SK-N-SH (cell line): ENCODE data around the gene FAM234A. TPM values are rescaled to one million over a fixed set of nuclear protein-coding genes. Genes with fewer than 3 reads are reported as not detected.
"Not testable (repeated sequence)": the region's sequence is repeated elsewhere in the genome, so short reads cannot be mapped to it uniquely, and the experiment has no call there.

Source experiments
- CTCF ChIA-PET: fragments of 300-600, 350-600 bp; formaldehyde crosslinking; extraction: SDS; loops from one replicate; lab custom pipeline; 2021; lab: Yijun Ruan, JAX
- POLR2A ChIA-PET: fragments of 350-600 bp; sonication (Branson Sonifier 250); formaldehyde crosslinking; extraction: SDS; loops from one replicate; lab custom pipeline; 2020; ENCODE audit warnings: antibody characterized with exemption, inconsistent platforms; lab: Yijun Ruan, JAX
- DNase-seq: peaks from one replicate; pipeline ENCODE4 v3.0.0; 2012
- H2AFZ ChIP-seq: fragments of 200-600 bp; sonication (generic); 2 replicates; pipeline ENCODE4 v1.8.1; 2016; ENCODE audit warnings: antibody characterized with exemption, mild to moderate bottlenecking, low read depth
- H3F3A ChIP-seq: fragments of 200-600 bp; sonication (generic); replicated peaks from 2 replicates; pipeline ENCODE3; 2016; ENCODE audit warnings: antibody characterized with exemption, mild to moderate bottlenecking; ENCODE audit not compliant: insufficient read depth
- H3K27ac ChIP-seq, 2 experiments: fragments of 200-500 bp in 1 of 2; fragments of 200-600 bp in 1 of 2; sonication (Bioruptor generic) in 1 of 2; sonication (generic), shearing (Covaris generic) in 1 of 2; 2 replicates each; pipeline versions ENCODE4 v1.5.1 to v1.6.1; 2014 to 2016; ENCODE audit warnings: low read depth in 2 of 2, inconsistent platforms in 1 of 2, low read length in 1 of 2, mild to moderate bottlenecking in 1 of 2, mixed read lengths in 1 of 2
- H3K27me3 ChIP-seq: fragments of 200-600 bp; sonication (generic), shearing (Covaris generic); 2 replicates; pipeline ENCODE4 v1.6.1; 2016; ENCODE audit warnings: mixed run types; ENCODE audit not compliant: insufficient read depth
- H3K36me3 ChIP-seq, 2 experiments: fragments of 200-500 bp in 1 of 2; fragments of 200-600 bp in 1 of 2; sonication (Bioruptor generic) in 1 of 2; sonication (generic) in 1 of 2; replicated peaks in 1 of 2; 2 replicates each; pipeline versions ENCODE3 to v1.5.1; 2014 to 2016; ENCODE audit warnings: low read length in 1 of 2, mild to moderate bottlenecking in 1 of 2; ENCODE audit not compliant: insufficient read depth in 2 of 2, control insufficient read depth in 1 of 2
- H3K4me1 ChIP-seq, 2 experiments: fragments of 200-500 bp in 1 of 2; fragments of 200-600 bp in 1 of 2; sonication (Bioruptor generic) in 1 of 2; sonication (generic), shearing (Covaris generic) in 1 of 2; 2 replicates each; pipeline versions ENCODE4 v1.5.1 to v1.6.1; 2014 to 2016; ENCODE audit warnings: low read depth in 1 of 2, low read length in 1 of 2, mixed run types in 1 of 2; ENCODE audit not compliant: insufficient read depth in 2 of 2, control insufficient read depth in 1 of 2
- H3K4me2 ChIP-seq: fragments of 200-600 bp; sonication (generic), shearing (Covaris generic); 2 replicates; pipeline ENCODE4 v1.6.1; 2017; ENCODE audit warnings: mixed run types
- H3K4me3 ChIP-seq, 2 experiments: fragments of 200-500 bp in 1 of 2; fragments of 200-600 bp in 1 of 2; sonication (Bioruptor generic) in 1 of 2; sonication (generic), shearing (Covaris generic) in 1 of 2; 2 replicates each; pipeline versions ENCODE4 v1.5.1 to v1.8.1; 2014 to 2016; ENCODE audit warnings: low read depth in 2 of 2, inconsistent platforms in 1 of 2, low read length in 1 of 2, mild to moderate bottlenecking in 1 of 2, mixed read lengths in 1 of 2, moderate library complexity in 1 of 2
- H3K79me2 ChIP-seq: fragments of 200-600 bp; sonication (generic); 2 replicates; pipeline ENCODE4 v1.8.1; 2017; ENCODE audit warnings: mild to moderate bottlenecking; ENCODE audit not compliant: insufficient read depth
- H3K9ac ChIP-seq: fragments of 200-600 bp; sonication (generic); 2 replicates; pipeline ENCODE4 v1.6.1; 2017; ENCODE audit warnings: mixed run types
- H3K9me2 ChIP-seq: fragments of 200-600 bp; sonication (generic); 2 replicates; pipeline ENCODE4 v1.6.1; 2017; ENCODE audit warnings: mixed run types
- H3K9me3 ChIP-seq: fragments of 200-600 bp; sonication (generic); 2 replicates; pipeline ENCODE4 v1.6.1; 2017; ENCODE audit warnings: mixed run types, mild to moderate bottlenecking, moderate library complexity
- H4K20me1 ChIP-seq: fragments of 200-600 bp; sonication (generic); 2 replicates; pipeline ENCODE4 v1.6.1; 2017; ENCODE audit warnings: mild to moderate bottlenecking, mixed run types; ENCODE audit not compliant: insufficient read depth
- FOSL2 ChIP-seq: IDR thresholded peaks from 2 replicates; pipeline ENCODE4 v1.4.0; 2012; ENCODE audit warnings: low read depth, mild to moderate bottlenecking, moderate library complexity, borderline replicate concordance
- FOXJ3 ChIP-seq: sonication (generic); formaldehyde crosslinking; IDR thresholded peaks from 2 replicates; pipeline ENCODE4 v1.5.1; 2020; ENCODE audit warnings: mild to moderate bottlenecking, missing genetic modification reagents
- MEF2A ChIP-seq: IDR thresholded peaks from 2 replicates; pipeline ENCODE4 v1.4.0; 2012; ENCODE audit warnings: low read depth, borderline replicate concordance
- NFIC ChIP-seq: IDR thresholded peaks from 2 replicates; pipeline ENCODE4 v1.4.0; 2012; ENCODE audit warnings: borderline replicate concordance
- NRF1 ChIP-seq: IDR thresholded peaks from 2 replicates; pipeline ENCODE4 v1.6.1; 2012; ENCODE audit warnings: low read depth, mild to moderate bottlenecking, low read length
- POLR2AphosphoS5 ChIP-seq: IDR thresholded peaks from 2 replicates; pipeline ENCODE4 v1.6.1; 2012; ENCODE audit warnings: low read depth, low read length
- SIN3A ChIP-seq: IDR thresholded peaks from 2 replicates; pipeline ENCODE4 v1.6.1; 2012; ENCODE audit warnings: low read depth, mild to moderate bottlenecking, low read length, moderate library complexity, borderline replicate concordance
- SMC3 ChIP-seq: IDR thresholded peaks from 2 replicates; pipeline ENCODE4 v1.6.1; 2012; ENCODE audit warnings: low read depth, low read length, improper control_type of control experiment
- TAF1 ChIP-seq: IDR thresholded peaks from 2 replicates; pipeline ENCODE4 v1.6.1; 2012; ENCODE audit warnings: low read depth, mild to moderate bottlenecking, low read length, moderate library complexity, borderline replicate concordance
- TEAD4 ChIP-seq: IDR thresholded peaks from 2 replicates; pipeline ENCODE4 v1.4.0; 2012; ENCODE audit warnings: mild to moderate bottlenecking, borderline replicate concordance; ENCODE audit not compliant: insufficient read depth
- USF2 ChIP-seq: fragments of 150-350 bp; IDR thresholded peaks from 2 replicates; pipeline ENCODE4 v1.6.1; 2017; ENCODE audit warnings: antibody characterized with exemption, low read length, low read depth, borderline replicate concordance
- WGBS: methylation state at CpG from one replicate; pipeline ENCODE4 v1.1.6; 2017; ENCODE audit warnings: low lambda C conversion rate; 5-methylcytosine and 5-hydroxymethylcytosine counted together
- polyA plus RNA-seq, 3 experiments: library from polyadenylated mRNA; depleted of rRNA; stranded (reverse); fragments of >200 nt; gene quantifications; 2 replicates each; pipeline ENCODE4 v1.2.3, GENCODE V29; 2012
- TF ChIP-seq, protein P1 (sequence below): IDR thresholded peaks from 2 replicates; pipeline ENCODE4; 2012
- TF ChIP-seq, protein P2 (sequence below): fragments of 150-350 bp; IDR thresholded peaks from 2 replicates; pipeline ENCODE4 v1.6.1; 2016; ENCODE audit warnings: mild to moderate bottlenecking, low read depth, low read length
- TF ChIP-seq, protein P3 (sequence below): IDR thresholded peaks from 2 replicates; pipeline ENCODE4 v1.4.0; 2012; ENCODE audit warnings: low read depth, borderline replicate concordance

Gene FAM234A
- polyA plus RNA-seq, 1 of the 3 experiments (the other 2 are of a cell fraction): 126 TPM

DNA sequence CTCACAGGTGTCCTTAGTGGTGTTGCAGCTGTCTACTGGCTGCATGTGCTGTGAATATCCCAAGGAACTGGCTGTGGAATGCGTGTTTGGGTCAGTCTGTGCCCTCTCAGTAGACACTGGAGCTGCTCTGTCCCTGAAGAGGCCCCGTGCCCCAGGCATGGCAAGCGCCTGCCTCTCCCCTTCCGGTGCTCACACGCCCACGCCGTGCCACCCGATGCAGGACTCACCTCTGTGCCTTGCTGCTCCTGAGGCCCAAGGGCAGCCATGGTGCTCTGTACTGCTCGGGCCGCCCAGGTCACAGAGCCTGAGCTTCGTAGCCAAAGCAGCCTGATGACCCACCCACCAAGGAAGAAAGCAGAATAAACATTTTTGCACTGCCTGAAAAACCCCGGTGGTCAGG, 31.1 kb downstream of the FAM234A start:
- TF ChIP-seq SMC3 (no peak), TAF1 (no peak), USF2 (no peak), MEF2A (no peak), TEAD4 (no peak), FOSL2 (no peak), SIN3A (no peak), NFIC (no peak), POLR2AphosphoS5 (no peak), FOXJ3 (no peak)
- TF ChIP-seq, protein P1, sequence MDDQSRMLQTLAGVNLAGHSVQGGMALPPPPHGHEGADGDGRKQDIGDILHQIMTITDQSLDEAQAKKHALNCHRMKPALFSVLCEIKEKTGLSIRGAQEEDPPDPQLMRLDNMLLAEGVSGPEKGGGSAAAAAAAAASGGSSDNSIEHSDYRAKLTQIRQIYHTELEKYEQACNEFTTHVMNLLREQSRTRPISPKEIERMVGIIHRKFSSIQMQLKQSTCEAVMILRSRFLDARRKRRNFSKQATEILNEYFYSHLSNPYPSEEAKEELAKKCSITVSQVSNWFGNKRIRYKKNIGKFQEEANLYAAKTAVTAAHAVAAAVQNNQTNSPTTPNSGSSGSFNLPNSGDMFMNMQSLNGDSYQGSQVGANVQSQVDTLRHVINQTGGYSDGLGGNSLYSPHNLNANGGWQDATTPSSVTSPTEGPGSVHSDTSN: no peak
- TF ChIP-seq, protein P2, sequence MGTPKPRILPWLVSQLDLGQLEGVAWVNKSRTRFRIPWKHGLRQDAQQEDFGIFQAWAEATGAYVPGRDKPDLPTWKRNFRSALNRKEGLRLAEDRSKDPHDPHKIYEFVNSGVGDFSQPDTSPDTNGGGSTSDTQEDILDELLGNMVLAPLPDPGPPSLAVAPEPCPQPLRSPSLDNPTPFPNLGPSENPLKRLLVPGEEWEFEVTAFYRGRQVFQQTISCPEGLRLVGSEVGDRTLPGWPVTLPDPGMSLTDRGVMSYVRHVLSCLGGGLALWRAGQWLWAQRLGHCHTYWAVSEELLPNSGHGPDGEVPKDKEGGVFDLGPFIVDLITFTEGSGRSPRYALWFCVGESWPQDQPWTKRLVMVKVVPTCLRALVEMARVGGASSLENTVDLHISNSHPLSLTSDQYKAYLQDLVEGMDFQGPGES: no peak
- TF ChIP-seq, all 33 proteins: peak for 0
- H3K27me3 ChIP-seq: no peaks in the 10 kb centered on the region
- ChIA-PET POLR2A (no interaction called here), CTCF (interaction anchor here (0.9 kb wide), 1 partner anchor 97 kb away, joined by 4 read pairs; no protein-coding TSS in a partner anchor)
- 59% methylated on average over 3 of the region's 12 CpGs for WGBS
- no peaks in the 10 kb centered on the region for H3K79me2 ChIP-seq
- H4K20me1 ChIP-seq: no peaks in the 10 kb centered on the region
- H3K9ac ChIP-seq: no peak overlapping the region
- H3K36me3 ChIP-seq: peaks cover 0 to 35% of the 10 kb centered on the region in 2 experiments
- no peaks in the 10 kb centered on the region for H3K9me3 ChIP-seq
- H3K4me3 ChIP-seq: no peak overlapping the region
- peak; percentile 23 for DNase-seq
- H3K4me1 ChIP-seq: peaks cover 0 to 8% of the 10 kb centered on the region in 2 experiments; a peak in 1 of 4 replicates
- no peak overlapping the region for H3K4me2 ChIP-seq
- no peak overlapping the region for H3K27ac ChIP-seq
- no peak overlapping the region for H2AFZ ChIP-seq
- no peaks in the 10 kb centered on the region for H3K9me2 ChIP-seq
- H3F3A ChIP-seq: no peaks in the 10 kb centered on the region

DNA sequence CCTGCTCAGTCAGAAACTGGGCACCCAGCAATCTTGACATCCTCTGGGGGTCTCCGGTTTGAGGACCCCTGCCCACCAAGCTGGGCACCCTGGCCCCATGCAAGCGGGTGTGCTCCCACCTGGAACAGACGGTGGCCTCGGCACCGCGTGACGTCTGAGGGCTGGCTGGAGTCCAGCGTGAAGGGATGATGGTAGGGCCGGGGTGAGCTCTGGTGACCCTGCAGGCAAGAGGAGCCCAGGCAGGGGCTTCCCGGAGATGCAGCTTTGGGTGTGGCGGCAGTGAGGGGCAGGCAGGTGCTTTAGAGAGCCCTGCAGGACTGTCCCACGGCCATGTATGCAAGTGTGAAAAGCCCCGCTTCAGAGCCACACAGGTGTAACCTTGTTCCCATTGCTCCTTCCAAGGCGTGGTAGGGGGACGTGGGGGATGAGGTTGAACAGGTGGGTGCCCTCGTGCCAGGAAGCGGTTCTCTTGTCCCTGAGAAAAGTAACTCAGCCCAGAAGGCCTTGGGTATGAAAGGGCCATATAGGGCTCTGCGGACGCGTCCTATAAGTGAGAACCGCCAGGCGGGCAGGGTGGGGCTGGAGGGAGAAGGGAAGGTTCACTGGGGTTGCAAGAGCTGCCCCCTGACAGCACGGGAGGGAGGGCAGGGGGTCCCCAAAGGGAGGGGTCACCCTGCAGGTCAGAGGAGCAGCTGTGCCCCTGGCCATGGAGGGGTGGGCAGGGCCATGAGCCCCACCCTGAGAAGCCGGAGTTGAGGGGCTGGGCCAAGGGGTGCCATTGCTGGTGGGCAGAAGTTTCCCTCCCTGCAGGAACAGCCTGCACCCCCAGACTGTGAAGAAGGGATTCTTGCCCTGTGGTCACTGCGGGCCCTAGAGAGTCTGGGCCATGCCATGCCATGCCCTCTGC, 31.9 kb downstream of the FAM234A start:
- H3K9me3 ChIP-seq: no peaks in the 10 kb centered on the region
- H4K20me1 ChIP-seq: no peaks in the 10 kb centered on the region
- no peaks in the 10 kb centered on the region for H3K79me2 ChIP-seq
- no peak overlapping the region for H2AFZ ChIP-seq
- POLR2A ChIA-PET: no interaction called here
- H3K4me3 ChIP-seq: no peak overlapping the region
- H3K4me2 ChIP-seq: no peak overlapping the region
- TF ChIP-seq, protein P3, sequence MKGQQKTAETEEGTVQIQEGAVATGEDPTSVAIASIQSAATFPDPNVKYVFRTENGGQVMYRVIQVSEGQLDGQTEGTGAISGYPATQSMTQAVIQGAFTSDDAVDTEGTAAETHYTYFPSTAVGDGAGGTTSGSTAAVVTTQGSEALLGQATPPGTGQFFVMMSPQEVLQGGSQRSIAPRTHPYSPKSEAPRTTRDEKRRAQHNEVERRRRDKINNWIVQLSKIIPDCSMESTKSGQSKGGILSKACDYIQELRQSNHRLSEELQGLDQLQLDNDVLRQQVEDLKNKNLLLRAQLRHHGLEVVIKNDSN: no peak
- no peak for TF ChIP-seq NRF1
- TF ChIP-seq, all 33 proteins: peak for 0
- Histone ChIP-seq H3K27ac (no peak overlapping the region), H3K4me1 (peaks cover 0 to 8% of the 10 kb centered on the region in 2 experiments; a peak in 1 of 4 replicates), H3K9me2 (no peaks in the 10 kb centered on the region), H3K27me3 (no peaks in the 10 kb centered on the region), H3F3A (no peaks in the 10 kb centered on the region), H3K9ac (no peak overlapping the region), H3K36me3 (peaks cover 0 to 29% of the 10 kb centered on the region in 2 experiments)
- WGBS: 78% methylated on average over 16 of the region's 25 CpGs
- CTCF ChIA-PET: no interaction called here
- DNase-seq: peak; percentile 29

- H3K4me3 ChIP-seq, H3K27ac ChIP-seq, H3K4me1 ChIP-seq, H3K79me2 ChIP-seq, H3K9ac ChIP-seq, POLR2A ChIA-PET, H3K9me2 ChIP-seq, H2AFZ ChIP-seq, H3K9me3 ChIP-seq, H3K4me2 ChIP-seq, H3F3A ChIP-seq, DNase-seq, H4K20me1 ChIP-seq, H3K27me3 ChIP-seq, CTCF ChIA-PET: not testable (repeated sequence)
- H3K36me3 ChIP-seq: peaks cover 0 to 20% of the 10 kb centered on the region in 2 experiments
- 84% methylated on average over 17 of the region's 17 CpGs for WGBS
Observed at GRCh38 chr16:267562-267961, 32.9 kb downstream of the FAM234A start.
